Measurements from ENCODE around the gene GLCE.

The GLCE gene

DNA sequence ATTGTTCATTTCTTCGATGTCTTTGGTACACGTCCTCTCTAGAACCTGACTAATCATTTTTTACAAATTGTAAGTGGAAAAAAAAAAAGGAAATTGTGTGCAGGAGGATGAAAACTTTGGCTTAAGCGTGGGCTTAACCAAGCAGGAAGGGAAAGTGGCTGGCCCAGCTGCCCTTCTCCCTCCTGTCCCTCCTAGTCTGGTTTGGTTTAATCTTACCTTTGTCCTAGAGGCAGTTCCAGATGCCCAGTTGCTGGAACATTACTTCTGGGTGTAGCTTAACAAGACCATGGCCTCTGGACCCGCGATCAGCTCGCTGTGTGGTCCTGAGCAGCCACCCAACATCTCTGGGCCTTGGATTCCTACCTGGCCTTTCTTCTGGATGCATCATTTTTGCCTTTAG is 153.7 kb downstream of the GLCE start:
- H3K27me3 ChIP-seq (ENCODE audit: control insufficient read depth, insufficient read depth, low read length, poor library complexity, severe bottlenecking), result no peaks in the 10 kb centered on the region
- no peaks in the 10 kb centered on the region for H3K4me1 ChIP-seq (ENCODE audit: control insufficient read depth, insufficient read depth, low read length)
- H3K4me3 ChIP-seq (ENCODE audit: insufficient read depth, low read depth, low read length), result no peak overlapping the region
- no peaks in the 10 kb centered on the region for H3K9me3 ChIP-seq (ENCODE audit: control insufficient read depth, low read length)
- H3K36me3 ChIP-seq (ENCODE audit: control insufficient read depth, insufficient read depth, low read length), result no peaks in the 10 kb centered on the region
- no peak overlapping the region for H3K27ac ChIP-seq (ENCODE audit: insufficient read depth, low read depth, low read length, poor library complexity, severe bottlenecking)
- WGBS, 2 experiments, result 95 to 96% methylated on average over 6 of the region's 6 CpGs

DNA sequence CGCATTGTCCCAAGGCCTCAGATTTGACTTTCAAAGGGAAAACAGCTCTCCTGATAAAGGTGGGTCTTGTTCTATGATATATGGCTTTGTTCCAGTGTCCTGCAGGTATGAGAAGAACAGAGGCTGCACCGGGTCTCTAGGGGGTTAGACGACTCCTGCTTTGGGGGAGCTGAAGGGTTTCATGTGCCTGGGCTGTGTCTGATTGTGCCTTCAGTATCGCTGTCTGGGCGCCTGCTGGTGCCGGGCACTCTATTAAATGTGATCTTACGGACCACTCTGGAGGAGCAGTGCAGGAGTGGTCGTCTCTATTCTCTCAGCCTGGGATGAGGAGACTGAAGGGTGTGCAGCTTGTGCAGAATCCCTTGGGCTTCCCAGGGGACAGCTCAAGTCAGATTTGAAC is 154.3 kb downstream of the GLCE start:
- Histone ChIP-seq H3K4me3 (ENCODE audit: insufficient read depth, low read depth, low read length) (no peak overlapping the region), H3K36me3 (ENCODE audit: control insufficient read depth, insufficient read depth, low read length) (no peaks in the 10 kb centered on the region), H3K27ac (ENCODE audit: insufficient read depth, low read depth, low read length, poor library complexity, severe bottlenecking) (no peak overlapping the region), H3K27me3 (ENCODE audit: control insufficient read depth, insufficient read depth, low read length, poor library complexity, severe bottlenecking) (no peaks in the 10 kb centered on the region), H3K4me1 (ENCODE audit: control insufficient read depth, insufficient read depth, low read length) (no peaks in the 10 kb centered on the region), H3K9me3 (ENCODE audit: control insufficient read depth, low read length) (no peaks in the 10 kb centered on the region)
- 93 to 94% methylated on average over 8 of the region's 8 CpGs for WGBS, 2 experiments

DNA sequence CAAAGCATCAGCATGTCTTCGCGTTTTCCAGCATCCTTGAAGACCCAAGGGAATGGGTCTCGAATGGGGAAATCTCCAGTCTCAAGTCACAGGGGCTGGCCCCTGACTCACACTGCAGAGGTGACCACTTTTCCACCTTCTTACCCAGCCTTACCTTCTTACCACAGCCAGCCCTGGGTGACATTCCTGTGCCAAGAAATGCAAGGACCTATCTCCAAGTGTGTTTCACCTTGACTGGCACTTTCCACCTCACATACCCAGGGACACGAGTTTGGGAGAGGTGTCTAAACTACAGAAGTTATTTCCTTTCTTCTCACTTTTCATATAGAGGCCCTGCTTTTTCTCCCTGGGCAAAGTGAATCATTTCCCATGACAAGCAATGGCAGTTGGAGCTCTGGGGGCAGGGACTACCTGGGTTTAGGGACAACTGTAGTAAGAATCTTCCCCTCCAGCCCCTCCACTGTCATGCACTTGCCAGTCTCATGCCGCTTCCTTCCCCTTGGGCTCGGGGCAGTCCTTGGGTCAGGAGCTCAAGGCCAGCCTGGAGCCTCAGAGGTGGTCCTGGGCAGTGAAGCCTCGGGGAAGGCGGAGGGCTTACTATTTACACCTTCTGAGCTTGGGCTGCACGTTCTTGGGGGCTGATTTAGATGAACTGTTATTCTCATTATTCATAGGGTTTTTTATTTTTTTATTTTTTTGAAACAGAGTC is 155.1 kb downstream of the GLCE start:
- 94 to 96% methylated on average over 9 of the region's 9 CpGs for WGBS, 2 experiments
- H3K27ac ChIP-seq (ENCODE audit: insufficient read depth, low read depth, low read length, poor library complexity, severe bottlenecking), result no peak overlapping the region
- no peak overlapping the region for H3K4me3 ChIP-seq (ENCODE audit: insufficient read depth, low read depth, low read length)
- H3K4me1 ChIP-seq (ENCODE audit: control insufficient read depth, insufficient read depth, low read length), result no peaks in the 10 kb centered on the region
- no peaks in the 10 kb centered on the region for H3K9me3 ChIP-seq (ENCODE audit: control insufficient read depth, low read length)
- no peaks in the 10 kb centered on the region for H3K27me3 ChIP-seq (ENCODE audit: control insufficient read depth, insufficient read depth, low read length, poor library complexity, severe bottlenecking)
- no peaks in the 10 kb centered on the region for H3K36me3 ChIP-seq (ENCODE audit: control insufficient read depth, insufficient read depth, low read length)

DNA sequence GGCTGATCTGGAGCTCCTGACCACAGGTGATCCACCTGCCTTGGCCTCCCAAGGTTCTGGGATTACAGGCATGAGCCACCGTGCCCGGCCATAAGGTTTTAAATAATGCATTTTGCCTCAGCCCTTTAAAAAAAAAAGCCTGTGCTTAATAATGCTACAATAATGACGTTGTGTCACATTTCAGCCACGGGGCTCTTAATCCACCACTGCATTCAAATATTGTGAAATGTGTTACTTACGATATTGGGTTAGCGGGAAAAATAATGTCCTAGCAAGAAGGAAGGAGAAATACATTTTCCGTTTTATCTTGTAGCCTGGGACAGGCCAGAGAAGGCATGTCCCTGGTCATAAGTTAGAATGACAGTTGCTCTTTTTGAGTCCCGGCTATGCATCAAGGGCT is 155.9 kb downstream of the GLCE start:
- H3K4me3 ChIP-seq (ENCODE audit: insufficient read depth, low read depth, low read length), result no peak overlapping the region
- H3K36me3 ChIP-seq (ENCODE audit: control insufficient read depth, insufficient read depth, low read length), result no peaks in the 10 kb centered on the region
- H3K27ac ChIP-seq (ENCODE audit: insufficient read depth, low read depth, low read length, poor library complexity, severe bottlenecking), result no peak overlapping the region
- no peaks in the 10 kb centered on the region for H3K27me3 ChIP-seq (ENCODE audit: control insufficient read depth, insufficient read depth, low read length, poor library complexity, severe bottlenecking)
- no peaks in the 10 kb centered on the region for H3K4me1 ChIP-seq (ENCODE audit: control insufficient read depth, insufficient read depth, low read length)
- 95 to 96% methylated on average over 8 of the region's 8 CpGs for WGBS, 2 experiments
- no peaks in the 10 kb centered on the region for H3K9me3 ChIP-seq (ENCODE audit: control insufficient read depth, low read length)

DNA sequence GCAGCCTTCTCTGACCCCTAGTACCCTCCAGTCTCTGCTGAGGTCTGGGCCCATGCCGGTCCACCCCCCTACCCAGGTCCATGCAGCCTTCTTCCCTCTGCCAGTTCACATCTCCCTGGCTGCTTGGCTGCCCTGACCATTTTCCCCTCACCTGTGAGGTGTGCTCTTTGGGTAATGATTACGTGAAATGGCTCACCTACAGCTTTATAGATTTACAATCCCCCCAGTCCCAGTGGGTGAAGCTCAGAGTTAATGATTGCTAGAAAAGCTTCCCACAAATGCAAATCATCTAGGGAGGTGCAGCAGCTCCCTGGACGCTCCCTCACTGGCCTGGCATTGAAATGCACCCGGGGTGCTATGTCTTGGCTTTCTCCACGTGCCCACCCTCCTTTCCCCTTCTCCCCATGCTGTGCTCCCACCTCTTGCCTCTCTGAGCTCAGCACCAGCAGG is 157.0 kb downstream of the GLCE start:
- 58 to 66% methylated on average over 5 of the region's 5 CpGs for WGBS, 2 experiments
- H3K9me3 ChIP-seq (ENCODE audit: control insufficient read depth, low read length), result no peaks in the 10 kb centered on the region

DNA sequence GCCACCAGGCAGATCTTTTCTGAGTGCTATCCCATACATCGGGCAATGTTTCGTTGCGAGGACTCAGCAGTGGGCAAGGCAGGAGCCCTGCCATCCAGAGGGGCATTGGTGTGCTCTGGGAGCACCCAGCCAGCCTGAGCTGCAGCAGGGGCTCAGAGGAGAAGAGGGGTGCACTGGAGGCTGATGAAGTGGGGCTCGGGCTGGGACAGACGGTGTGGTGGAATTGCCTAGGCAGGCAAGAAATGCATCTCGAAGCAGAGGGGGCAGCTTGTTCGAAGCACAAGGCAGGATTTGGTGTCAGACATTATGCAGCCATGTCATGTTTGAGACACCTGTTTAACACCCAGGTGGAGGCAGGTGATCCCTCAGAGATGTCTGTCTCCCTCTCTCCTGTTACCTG is 157.6 kb downstream of the GLCE start:
- Histone ChIP-seq H3K27ac (ENCODE audit: insufficient read depth, low read depth, low read length, poor library complexity, severe bottlenecking) (no peak overlapping the region), H3K9me3 (ENCODE audit: control insufficient read depth, low read length) (no peaks in the 10 kb centered on the region), H3K4me3 (ENCODE audit: insufficient read depth, low read depth, low read length) (no peak overlapping the region), H3K4me1 (ENCODE audit: control insufficient read depth, insufficient read depth, low read length) (no peaks in the 10 kb centered on the region), H3K36me3 (ENCODE audit: control insufficient read depth, insufficient read depth, low read length) (no peaks in the 10 kb centered on the region), H3K27me3 (ENCODE audit: control insufficient read depth, insufficient read depth, low read length, poor library complexity, severe bottlenecking) (no peaks in the 10 kb centered on the region)
- WGBS, 2 experiments, result 96% methylated on average over 7 of the region's 7 CpGs

More for the DNA sequence above, 157.0 kb downstream of the GLCE start:
- H3K4me1 ChIP-seq (ENCODE audit: control insufficient read depth, insufficient read depth, low read length), result no peaks in the 10 kb centered on the region
- no peak overlapping the region for H3K4me3 ChIP-seq (ENCODE audit: insufficient read depth, low read depth, low read length)
- no peaks in the 10 kb centered on the region for H3K36me3 ChIP-seq (ENCODE audit: control insufficient read depth, insufficient read depth, low read length)
- no peak overlapping the region for H3K27ac ChIP-seq (ENCODE audit: insufficient read depth, low read depth, low read length, poor library complexity, severe bottlenecking)
- H3K27me3 ChIP-seq (ENCODE audit: control insufficient read depth, insufficient read depth, low read length, poor library complexity, severe bottlenecking), result no peaks in the 10 kb centered on the region

DNA sequence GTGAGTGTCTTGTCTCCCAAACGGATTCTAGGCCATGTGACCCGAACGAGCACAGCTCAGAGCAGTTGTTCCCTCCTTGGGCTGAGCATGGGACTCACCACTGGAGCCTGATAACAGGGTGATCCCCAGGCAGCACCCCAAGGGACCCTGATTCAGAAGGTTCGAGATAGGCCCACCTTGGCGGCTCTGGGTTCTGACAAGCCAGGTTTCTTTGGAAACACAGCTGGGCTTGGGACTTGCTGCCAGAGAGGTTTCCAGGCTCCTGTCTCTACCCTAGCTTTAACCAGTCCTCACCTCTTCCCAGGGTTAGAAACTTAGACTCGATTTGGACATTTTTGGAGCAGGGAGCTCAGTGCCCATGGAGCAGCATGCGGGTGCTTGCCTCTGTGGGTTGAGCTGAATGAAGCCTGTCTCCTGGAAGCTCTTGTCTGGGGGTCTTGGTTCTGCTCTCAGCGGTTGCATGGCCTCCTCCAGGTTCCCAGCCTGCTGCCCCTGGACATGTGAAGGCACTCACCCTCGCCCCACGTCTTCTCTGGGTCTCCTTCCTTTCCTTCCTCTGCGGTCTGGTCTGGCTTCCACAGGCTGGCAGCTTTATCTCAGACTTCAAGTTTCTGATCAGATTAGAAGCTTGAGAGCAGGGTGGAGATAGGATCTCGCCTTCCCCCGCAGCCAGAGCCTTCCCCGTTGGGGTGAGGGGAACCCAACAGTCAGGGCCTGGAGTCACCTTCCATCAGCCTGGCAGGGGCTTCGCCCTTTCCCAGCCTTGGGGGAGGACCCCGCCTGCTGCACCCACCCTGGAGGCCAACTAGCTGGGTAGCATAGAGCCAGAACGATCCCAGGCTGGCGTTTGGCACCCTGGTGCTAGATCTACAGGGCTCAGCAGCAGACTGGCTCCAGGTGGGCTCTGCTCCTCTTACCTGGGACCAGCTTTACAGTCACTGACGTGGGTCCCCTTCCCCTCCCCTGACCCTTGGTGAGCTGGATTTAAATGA is 159.2 kb downstream of the GLCE start:
- Histone ChIP-seq H3K36me3 (ENCODE audit: control insufficient read depth, insufficient read depth, low read length) (no peaks in the 10 kb centered on the region), H3K4me1 (ENCODE audit: control insufficient read depth, insufficient read depth, low read length) (peaks cover 4% of the 10 kb centered on the region), H3K9me3 (ENCODE audit: control insufficient read depth, low read length) (no peaks in the 10 kb centered on the region), H3K4me3 (ENCODE audit: insufficient read depth, low read depth, low read length) (no peak overlapping the region), H3K27ac (ENCODE audit: insufficient read depth, low read depth, low read length, poor library complexity, severe bottlenecking) (no peak overlapping the region), H3K27me3 (ENCODE audit: control insufficient read depth, insufficient read depth, low read length, poor library complexity, severe bottlenecking) (no peaks in the 10 kb centered on the region)
- WGBS, 2 experiments, result 90 to 91% methylated on average over 19 of the region's 19 CpGs

DNA sequence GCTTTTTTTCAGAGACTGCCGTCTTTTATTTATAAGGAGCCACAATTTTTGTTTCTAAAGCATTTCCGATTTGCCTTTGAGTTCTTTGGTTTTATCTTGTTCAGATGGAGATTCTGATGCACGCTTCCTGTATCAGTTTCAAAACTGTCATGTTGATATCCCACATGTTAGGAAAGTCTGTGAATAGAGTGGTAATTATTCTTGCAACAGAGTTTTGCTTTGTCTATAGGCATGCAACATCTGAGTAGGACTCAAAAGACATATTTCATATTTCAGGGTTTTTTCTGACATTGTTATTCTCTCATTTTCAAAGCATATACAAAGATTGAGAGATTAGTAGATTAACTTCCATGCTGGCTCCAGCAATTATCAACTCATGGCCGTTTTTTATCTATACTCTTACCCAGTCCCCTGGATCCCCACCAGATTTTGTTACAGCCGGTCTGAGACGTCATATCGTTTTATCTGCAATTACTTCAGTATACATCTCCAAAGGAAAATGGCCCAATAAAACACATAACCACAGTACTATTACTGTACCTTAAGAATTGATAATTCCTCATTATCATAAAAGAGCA is 160.6 kb downstream of the GLCE start:
- Histone ChIP-seq H3K4me1 (ENCODE audit: control insufficient read depth, insufficient read depth, low read length) (peaks cover 4% of the 10 kb centered on the region), H3K9me3 (ENCODE audit: control insufficient read depth, low read length) (no peaks in the 10 kb centered on the region), H3K27me3 (ENCODE audit: control insufficient read depth, insufficient read depth, low read length, poor library complexity, severe bottlenecking) (no peaks in the 10 kb centered on the region), H3K27ac (ENCODE audit: insufficient read depth, low read depth, low read length, poor library complexity, severe bottlenecking) (no peak overlapping the region), H3K36me3 (ENCODE audit: control insufficient read depth, insufficient read depth, low read length) (no peaks in the 10 kb centered on the region), H3K4me3 (ENCODE audit: insufficient read depth, low read depth, low read length) (no peak overlapping the region)
- WGBS, 2 experiments, result 79 to 80% methylated on average over 7 of the region's 7 CpGs
